GM12873 (cell line): ENCODE data around the gene WNT9B.

Source experiments
- TF ChIP-seq, protein P1 (sequence below): IDR thresholded peaks from 2 replicates; pipeline ENCODE4 v1.5.1; 2012; ENCODE audit warnings: low read depth, mild to moderate bottlenecking, moderate library complexity, low read length, control low read depth; ENCODE audit not compliant: insufficient read depth; ENCODE audit errors: missing control alignments

WNT9B gene

DNA sequence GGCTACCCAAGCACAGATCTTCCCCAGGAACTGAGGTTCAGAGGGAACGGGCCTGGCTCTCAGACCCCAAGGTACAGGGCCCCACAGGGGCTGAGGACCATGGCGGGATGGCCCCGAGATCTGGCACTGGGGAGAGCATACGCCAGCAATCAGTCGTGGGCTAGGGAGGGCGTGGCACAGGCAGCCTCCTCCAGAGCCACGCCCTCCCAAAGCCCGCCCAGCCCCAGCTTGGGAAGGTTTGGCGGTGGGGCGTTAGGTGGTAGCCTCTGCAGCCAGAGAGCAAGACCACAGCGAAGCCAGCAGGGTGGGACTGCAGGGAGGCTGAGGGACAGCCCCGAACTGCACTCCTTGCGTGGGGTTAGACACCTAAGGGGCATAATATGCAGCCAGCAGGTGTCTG lies 11.6 kb downstream of the WNT9B start:
- TF ChIP-seq, protein P1, sequence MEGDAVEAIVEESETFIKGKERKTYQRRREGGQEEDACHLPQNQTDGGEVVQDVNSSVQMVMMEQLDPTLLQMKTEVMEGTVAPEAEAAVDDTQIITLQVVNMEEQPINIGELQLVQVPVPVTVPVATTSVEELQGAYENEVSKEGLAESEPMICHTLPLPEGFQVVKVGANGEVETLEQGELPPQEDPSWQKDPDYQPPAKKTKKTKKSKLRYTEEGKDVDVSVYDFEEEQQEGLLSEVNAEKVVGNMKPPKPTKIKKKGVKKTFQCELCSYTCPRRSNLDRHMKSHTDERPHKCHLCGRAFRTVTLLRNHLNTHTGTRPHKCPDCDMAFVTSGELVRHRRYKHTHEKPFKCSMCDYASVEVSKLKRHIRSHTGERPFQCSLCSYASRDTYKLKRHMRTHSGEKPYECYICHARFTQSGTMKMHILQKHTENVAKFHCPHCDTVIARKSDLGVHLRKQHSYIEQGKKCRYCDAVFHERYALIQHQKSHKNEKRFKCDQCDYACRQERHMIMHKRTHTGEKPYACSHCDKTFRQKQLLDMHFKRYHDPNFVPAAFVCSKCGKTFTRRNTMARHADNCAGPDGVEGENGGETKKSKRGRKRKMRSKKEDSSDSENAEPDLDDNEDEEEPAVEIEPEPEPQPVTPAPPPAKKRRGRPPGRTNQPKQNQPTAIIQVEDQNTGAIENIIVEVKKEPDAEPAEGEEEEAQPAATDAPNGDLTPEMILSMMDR: no peak

DNA sequence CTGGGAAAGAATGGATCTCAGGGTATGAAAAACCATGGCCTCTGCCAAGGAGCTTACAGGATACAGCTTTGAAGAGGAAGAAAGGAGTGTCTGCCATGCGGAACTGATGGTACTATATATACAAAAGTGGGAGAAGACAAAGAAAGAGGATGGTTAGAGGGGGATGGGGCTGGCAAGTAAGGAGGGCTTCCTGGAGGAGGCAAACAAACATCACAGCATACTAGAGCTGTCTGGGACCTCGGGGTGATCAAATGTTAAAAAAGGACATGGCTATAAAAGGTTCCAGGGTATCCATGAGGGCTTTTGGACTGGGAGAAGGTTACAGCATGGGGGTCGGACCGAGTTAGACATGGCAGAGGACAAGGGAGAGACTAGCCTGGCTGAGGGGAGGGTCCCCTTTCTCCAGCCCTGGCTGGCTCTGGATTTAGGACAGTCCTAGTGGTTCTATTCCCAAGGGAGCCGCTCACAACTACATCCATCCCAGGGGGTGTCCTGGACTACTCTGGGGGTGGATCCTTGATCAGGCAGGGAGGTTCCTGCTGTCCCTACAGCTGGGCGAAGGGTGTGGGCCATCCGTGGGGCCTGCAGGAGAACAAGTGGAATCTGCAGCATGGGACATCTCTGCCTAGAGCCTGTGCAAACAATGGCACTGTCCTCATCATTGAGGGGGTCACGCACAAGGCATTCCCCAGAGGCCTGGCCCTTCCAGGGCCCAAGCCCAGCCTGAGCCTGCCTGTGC lies 12.2 kb downstream of the WNT9B start:
- TF ChIP-seq, protein P1: no peak

DNA sequence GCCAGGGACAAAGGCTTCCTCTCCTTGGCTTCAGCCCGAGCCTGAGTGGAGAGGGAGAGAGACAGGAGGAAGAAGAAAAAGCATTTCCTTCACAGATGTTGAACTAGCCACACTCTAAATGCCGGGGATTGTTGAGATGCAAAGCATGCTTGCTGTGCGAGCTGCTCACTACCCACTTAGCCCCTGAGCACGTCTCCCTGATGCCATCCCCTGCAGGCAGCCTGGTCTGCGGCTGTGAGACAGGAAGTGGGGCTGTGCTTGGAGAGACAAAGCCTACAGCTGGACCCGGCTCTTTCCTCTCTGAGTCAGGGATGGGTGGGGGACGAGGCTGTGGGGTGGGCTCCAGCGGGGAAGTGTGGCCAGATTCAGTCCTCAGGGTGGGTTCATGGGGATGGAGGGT lies 13.7 kb downstream of the WNT9B start:
- TF ChIP-seq, protein P1: no peak

DNA sequence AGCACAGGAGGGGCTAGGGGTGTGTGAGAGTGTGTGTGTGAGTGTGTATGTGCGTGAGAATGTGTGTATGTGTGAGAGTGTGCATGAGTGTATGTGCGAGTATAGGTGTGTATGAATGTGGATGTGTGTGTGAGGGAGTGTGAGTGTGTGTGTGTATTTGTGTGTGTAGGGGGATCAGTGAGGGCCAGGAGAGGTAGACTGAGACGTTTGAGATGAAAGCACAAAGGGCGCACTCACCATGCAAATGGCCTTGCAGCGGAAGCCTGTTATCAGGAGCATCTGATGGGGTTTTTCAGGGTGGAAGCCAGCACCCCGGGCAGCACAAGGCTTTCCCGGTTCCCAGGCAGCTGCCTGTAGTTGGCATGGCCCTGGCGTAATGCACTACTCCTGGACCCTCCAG lies 14.9 kb downstream of the WNT9B start:
- TF ChIP-seq, protein P1: no peak

DNA sequence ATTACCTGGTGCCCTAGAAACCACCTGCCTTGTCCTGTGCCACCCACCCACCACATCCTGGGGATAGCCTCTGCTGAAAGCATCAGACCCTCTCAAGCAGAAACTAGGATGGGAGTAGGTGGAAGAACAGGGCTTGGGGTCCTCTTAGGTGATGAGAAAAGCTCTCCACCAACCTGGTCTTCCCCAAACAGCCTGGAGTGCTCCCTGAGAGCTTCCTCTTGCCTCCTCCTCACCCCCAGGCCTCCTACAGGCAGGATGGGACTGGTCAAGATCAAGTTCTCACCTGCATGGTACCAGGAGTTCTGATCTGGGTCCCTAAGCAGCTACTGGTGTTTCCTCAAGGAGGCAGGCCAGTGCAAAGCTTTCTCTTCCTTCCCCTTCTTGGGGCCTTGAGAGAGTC lies 15.4 kb downstream of the WNT9B start:
- TF ChIP-seq, protein P1: no peak

DNA sequence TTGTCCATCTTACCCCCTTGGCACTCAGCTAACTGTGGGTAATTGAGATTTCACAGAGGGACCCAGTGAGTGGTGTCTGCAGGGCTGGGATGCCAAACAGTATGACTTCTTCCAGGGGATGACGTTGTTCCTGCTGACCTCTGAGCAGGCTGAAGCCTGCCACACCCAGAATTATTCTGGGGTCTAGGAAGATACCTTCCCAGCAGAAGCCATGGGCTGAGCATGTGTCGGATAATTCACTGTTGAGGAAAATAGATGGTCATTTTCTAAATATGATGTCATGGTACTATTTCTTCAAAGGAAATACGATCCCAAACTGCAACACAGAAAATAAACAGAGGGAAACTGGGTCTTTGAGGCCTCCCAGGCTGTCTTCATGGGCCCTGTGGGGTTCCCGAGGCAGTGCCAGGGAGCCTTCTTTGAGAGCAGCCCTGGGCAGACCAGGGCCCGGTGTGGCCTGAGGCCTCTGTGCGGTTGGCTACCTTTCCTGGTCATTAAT lies 17.4 kb downstream of the WNT9B start:
- TF ChIP-seq, protein P1: no peak

DNA sequence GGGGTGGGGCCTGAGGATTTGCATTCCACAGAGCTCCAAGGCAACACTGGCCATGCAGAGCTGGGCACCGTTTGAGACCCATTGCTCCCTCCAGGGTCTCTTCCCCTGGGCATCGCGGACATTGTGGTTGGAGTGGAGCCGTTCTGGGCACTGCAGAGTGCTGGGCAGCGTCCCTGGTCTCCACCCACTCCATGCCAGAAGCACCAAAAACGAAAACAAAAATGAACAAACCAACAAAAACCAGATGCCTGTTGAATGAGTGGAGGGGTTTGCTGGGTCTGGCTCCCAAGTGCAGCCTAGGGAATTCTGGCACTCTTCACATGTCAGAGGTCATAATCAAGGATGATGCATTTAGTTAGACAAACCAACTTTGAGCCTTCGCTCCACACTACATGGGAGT lies 17.9 kb downstream of the WNT9B start:
- TF ChIP-seq, protein P1: no peak
